IPS-NIHi11 (cell line): ENCODE measurements around the gene CTNNA3.

ENCODE experiments used
- DNase-seq: peaks from one replicate; pipeline ENCODE4 v3.0.0; 2012; ENCODE audit warnings: mixed read lengths, low spot score

Gene CTNNA3

GRCh38 chr10:66642217-66642616 is 1053.8 kb downstream of the CTNNA3 start:
- no peak for DNase-seq

DNA sequence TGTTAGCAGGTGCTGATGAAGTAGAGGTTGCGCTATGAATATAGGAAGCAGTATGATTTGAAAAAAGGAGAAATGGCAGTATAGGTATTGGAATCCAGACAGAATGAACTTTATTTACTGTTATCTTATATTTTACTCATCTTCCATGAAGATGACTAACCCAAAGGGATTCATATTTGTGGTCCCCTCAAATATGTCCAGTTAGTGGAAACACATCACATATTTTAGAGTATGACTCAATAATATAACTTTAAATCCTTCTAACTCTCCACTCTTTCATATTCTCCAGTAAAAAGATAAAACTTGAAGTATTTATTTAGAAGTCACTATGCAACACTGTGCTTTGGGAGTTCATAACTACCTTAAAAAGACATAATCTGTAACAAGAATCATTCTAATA is 1056.6 kb downstream of the CTNNA3 start:
- DNase-seq, result no peak

- no peak for DNase-seq
Observed at GRCh38 chr10:66637273-66638036, 1058.5 kb downstream of the CTNNA3 start.

- DNase-seq, result no peak
Observed at GRCh38 chr10:66629996-66630395, 1066.0 kb downstream of the CTNNA3 start.

GRCh38 chr10:66627156-66627555 is 1068.8 kb downstream of the CTNNA3 start:
- DNase-seq, result peak; percentile 71

- DNase-seq, result no peak
Observed at GRCh38 chr10:66625709-66626590, 1070.0 kb downstream of the CTNNA3 start.

- DNase-seq, result no peak
Observed at GRCh38 chr10:66622050-66622449, 1073.9 kb downstream of the CTNNA3 start.

GRCh38 chr10:66604195-66604594 is 1091.8 kb downstream of the CTNNA3 start:
- peak; percentile 14 for DNase-seq

DNA sequence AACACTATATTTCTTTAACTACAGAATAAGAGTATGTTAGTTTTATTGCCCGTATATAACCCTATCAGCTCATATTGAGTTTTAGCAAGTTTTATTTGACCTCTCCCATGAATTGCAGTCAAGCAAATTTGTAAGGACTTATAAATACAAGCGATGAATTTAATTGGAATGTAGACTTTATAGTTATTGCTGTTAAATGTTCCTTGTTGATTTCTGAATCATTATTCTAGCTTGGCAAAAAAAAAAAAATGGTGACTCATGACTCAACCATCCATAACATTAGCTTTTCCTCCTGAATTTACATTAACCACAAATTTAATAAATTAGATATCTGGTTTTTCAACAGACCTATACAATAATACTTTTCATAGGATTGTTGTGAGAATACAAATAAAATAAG is 1104.1 kb downstream of the CTNNA3 start:
- no peak for DNase-seq

- DNase-seq, result no peak
Observed at GRCh38 chr10:66587680-66588050, 1108.3 kb downstream of the CTNNA3 start.

- no peak for DNase-seq
Observed at GRCh38 chr10:66586897-66587679, 1108.9 kb downstream of the CTNNA3 start.

GRCh38 chr10:66586073-66586472 is 1109.9 kb downstream of the CTNNA3 start:
- DNase-seq, result peak; percentile 28

GRCh38 chr10:66575251-66575855 is 1120.6 kb downstream of the CTNNA3 start:
- no peak for DNase-seq

DNA sequence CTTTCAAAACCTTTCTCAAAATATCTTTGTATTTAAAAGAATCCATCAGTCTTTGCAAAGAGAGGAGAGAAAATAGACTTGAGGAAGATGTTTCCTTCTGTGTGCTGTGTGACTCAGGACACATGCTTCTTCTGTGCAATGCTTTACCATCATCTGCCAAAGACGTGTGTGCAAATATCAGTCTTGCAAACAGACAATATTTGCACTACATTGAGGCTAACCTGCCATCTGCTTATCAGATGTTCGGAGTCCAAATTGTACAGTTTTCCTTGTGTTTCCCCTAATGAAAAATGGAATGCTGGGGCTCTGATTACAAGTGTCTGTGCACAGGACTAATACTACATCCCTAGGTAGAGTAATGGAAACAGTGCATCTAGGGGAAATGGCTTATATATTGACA is 1123.3 kb downstream of the CTNNA3 start:
- DNase-seq, result no peak

- no peak for DNase-seq
Observed at GRCh38 chr10:66565999-66566398, 1130.0 kb downstream of the CTNNA3 start.

- no peak for DNase-seq
Observed at GRCh38 chr10:66564287-66564686, 1131.7 kb downstream of the CTNNA3 start.

DNA sequence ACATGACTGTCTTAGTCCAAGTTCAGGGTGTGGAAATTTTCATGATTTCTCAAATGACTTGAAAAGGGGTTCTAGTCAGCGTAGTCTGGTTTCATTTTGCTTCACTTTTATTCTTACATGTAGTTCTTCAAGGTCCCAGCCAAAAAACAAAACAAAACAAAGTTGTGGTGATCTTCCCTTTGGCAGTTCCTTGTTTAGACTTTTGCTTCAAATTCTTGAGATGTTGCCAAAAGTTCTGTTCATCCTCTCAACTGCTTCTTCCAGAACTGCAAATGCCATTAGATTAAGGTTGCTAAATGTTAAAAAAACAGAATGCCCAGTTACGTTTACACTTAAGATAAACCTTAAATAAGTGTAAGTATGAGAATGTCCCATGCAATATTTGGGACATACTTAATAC is 1140.9 kb downstream of the CTNNA3 start:
- DNase-seq, result no peak

DNA sequence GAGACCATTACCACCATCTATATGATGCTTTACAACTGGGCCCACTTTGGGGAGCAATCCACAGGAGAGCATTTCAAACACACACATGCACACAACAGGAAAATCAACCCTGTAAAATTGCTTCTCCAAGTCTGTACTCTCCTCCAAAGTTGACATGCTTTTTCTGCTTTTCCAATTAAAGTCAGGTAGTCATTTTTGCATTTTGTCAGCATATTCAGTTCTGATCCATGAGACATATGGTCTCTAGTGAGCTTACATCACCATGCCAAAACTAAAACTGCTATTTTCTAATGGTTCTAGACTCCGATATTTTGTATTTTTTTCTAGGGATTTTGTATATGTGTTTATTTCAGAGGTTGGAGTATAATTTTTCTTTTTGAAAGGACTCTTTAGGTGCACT is 1143.7 kb downstream of the CTNNA3 start:
- no peak for DNase-seq

DNA sequence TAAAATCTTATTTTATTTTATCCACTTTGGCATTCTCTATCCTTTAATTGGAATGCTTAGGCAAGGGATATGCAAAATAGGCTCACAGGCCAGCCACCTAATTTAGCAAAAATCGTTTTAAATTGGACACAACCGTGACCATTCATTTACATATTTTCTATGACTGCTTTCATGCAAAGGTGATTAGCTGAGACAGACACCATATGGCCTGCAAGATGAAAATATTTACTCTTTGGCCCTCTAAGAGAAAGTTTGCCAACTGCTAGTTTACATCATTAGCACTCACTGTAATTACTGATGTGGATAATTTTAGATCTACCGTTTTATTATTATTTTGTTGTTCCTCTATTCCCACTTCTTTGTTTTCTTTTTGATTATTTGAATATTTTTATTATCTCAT is 1145.6 kb downstream of the CTNNA3 start:
- DNase-seq, result no peak

DNA sequence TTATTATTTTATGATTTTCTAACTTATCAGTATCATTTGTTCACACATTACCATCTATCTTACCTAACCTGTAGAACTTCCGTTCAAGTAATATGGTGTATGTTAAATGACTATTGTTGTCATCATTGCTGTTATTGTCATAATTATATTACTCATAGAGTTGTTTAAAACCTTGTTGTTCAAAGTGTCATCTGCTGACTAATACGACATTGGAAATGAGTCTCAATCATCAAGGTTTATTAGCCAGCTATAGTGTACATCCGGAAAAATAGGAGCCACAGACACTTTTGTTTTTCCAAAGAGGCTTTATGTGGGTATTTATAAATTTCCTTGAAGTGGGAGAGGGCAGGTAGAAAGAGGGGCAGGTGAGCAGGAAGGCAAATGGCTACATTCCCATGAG is 1157.1 kb downstream of the CTNNA3 start:
- DNase-seq, result no peak

DNA sequence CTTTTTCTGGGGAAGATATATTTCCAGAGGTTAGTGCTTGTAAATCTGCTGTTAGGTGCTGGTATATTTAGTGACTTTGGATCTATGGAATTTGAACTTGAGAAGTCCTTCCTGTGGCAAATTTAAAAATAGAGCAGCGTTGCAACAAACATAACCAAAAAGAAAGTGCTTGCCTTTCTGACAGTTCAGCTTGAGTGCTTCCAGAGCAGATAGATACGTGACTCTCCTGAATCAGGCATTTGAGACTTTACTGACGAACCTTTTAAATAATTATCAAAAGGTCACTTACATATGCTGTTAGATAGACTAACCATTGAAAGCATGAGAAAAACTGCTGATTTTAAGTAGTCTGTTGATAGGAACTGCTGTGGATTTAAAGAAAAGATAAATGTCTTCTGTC is 1157.6 kb downstream of the CTNNA3 start:
- DNase-seq, result no peak

DNA sequence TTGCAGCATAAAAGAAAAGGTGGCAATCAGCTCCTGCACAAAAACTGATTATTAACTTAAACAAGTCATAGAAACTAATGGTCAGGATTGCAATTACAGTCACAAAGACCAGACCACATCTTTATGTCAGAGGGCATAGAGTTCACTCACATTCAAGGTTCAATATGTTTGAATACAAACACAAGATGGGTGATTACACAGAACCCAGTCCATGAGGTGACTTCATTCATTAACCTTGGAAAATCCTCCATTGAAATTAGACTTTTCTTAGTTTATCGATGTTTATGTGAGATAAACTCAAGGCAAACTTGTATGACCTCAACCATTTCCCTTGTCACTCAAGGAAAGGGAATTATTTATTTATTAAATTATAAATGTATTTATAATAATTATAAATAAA is 1158.8 kb downstream of the CTNNA3 start:
- DNase-seq, result no peak
